ENCODE measurements around the gene ESYT2. TPM values are rescaled to one million over a fixed set of nuclear protein-coding genes. Genes with fewer than 3 reads are reported as not detected.

Gene ESYT2
- total and polyA plus RNA-seq, 4 donors: 4.9 to 31.7 (median 17.2) TPM

- H3K9me3 ChIP-seq (ENCODE audit: control insufficient read depth in 4 of 4, low read length in 3 of 4): no peaks in the 10 kb centered on the region
- H3K4me3 ChIP-seq (ENCODE audit: low read depth in 1 of 3, low read length in 3 of 3): no peak overlapping the region
- H3K27ac ChIP-seq (ENCODE audit: low read depth in 1 of 2, low read length in 2 of 2): no peak overlapping the region
- no peak for DNase-seq (ENCODE audit: low spot score)
- H3K9ac ChIP-seq (ENCODE audit: low read depth in 1 of 2, low read length in 2 of 2): no peak overlapping the region
- peaks cover 0 to 2% (median 0%) of the 10 kb centered on the region in 4 donors for H3K36me3 ChIP-seq (ENCODE audit: control insufficient read depth in 4 of 4, insufficient read depth in 3 of 4, low read depth in 1 of 4, low read length in 3 of 4)
- no peaks in the 10 kb centered on the region for H3K27me3 ChIP-seq (ENCODE audit: control insufficient read depth in 4 of 4, insufficient read depth in 4 of 4, low read length in 3 of 4)
- no peak for TF ChIP-seq CTCF (IDR thresholded peaks at IDR 0.05; ENCODE audit: low read depth, low read length, missing input control)
- TF ChIP-seq TAF1 (conservative IDR thresholded peaks at IDR 0.05): no peak
- no peak for TF ChIP-seq GABPA (IDR thresholded peaks at IDR 0.05 in 1 of 2, conservative IDR thresholded peaks at IDR 0.05 in 1 of 2)
- TF ChIP-seq NR2F2 (IDR thresholded peaks at IDR 0.05): no peak
- TF ChIP-seq REST (IDR thresholded peaks at IDR 0.05): no peak
- no peak for TF ChIP-seq MAX (IDR thresholded peaks at IDR 0.05)
- no peak for TF ChIP-seq FOXA1 (IDR thresholded peaks at IDR 0.05)
- no peak for TF ChIP-seq HNF4G (IDR thresholded peaks at IDR 0.05)
- H3K4me1 ChIP-seq (ENCODE audit: control insufficient read depth in 4 of 4, insufficient read depth in 4 of 4, low read length in 3 of 4): peaks cover 0 to under 1% (median 0%) of the 10 kb centered on the region in 4 donors
- WGBS: 98% methylated on average over 18 of the region's 18 CpGs
These were observed 21.2 kb downstream of the ESYT2 start for GRCh38 chr7:158808126-158808525.

- no peak overlapping the region for H3K27ac ChIP-seq (ENCODE audit: low read depth in 1 of 2, low read length in 2 of 2)
- no peak overlapping the region for H3K4me3 ChIP-seq (ENCODE audit: low read depth in 1 of 3, low read length in 3 of 3)
- DNase-seq (ENCODE audit: low spot score): no peak
- peaks cover 0 to 3% (median 0%) of the 10 kb centered on the region in 4 donors for H3K4me1 ChIP-seq (ENCODE audit: control insufficient read depth in 4 of 4, insufficient read depth in 4 of 4, low read length in 3 of 4)
- 84% methylated on average over 21 of the region's 21 CpGs for WGBS
- H3K27me3 ChIP-seq (ENCODE audit: control insufficient read depth in 4 of 4, insufficient read depth in 4 of 4, low read length in 3 of 4): no peaks in the 10 kb centered on the region
- peaks cover 0 to 2% (median 0%) of the 10 kb centered on the region in 4 donors for H3K36me3 ChIP-seq (ENCODE audit: control insufficient read depth in 4 of 4, insufficient read depth in 3 of 4, low read depth in 1 of 4, low read length in 3 of 4)
- H3K9me3 ChIP-seq (ENCODE audit: control insufficient read depth in 4 of 4, low read length in 3 of 4): no peaks in the 10 kb centered on the region
- TF ChIP-seq RXRA (IDR thresholded peaks at IDR 0.05) (no peak), TAF1 (conservative IDR thresholded peaks at IDR 0.05) (no peak), HNF4G (IDR thresholded peaks at IDR 0.05) (no peak), JUND (IDR thresholded peaks at IDR 0.05) (no peak), YY1 (IDR thresholded peaks at IDR 0.05) (no peak), ATF3 (IDR thresholded peaks at IDR 0.05) (no peak), EGR1 (IDR thresholded peaks at IDR 0.05; ENCODE audit: low read depth in 2 of 2) (no peak), GABPA (IDR thresholded peaks at IDR 0.05 in 1 of 2, conservative IDR thresholded peaks at IDR 0.05 in 1 of 2) (no peak), REST (IDR thresholded peaks at IDR 0.05) (no peak), ZBTB33 (IDR thresholded peaks at IDR 0.05) (no peak)
- no peak overlapping the region for H3K9ac ChIP-seq (ENCODE audit: low read depth in 1 of 2, low read length in 2 of 2)
These were observed 23.4 kb downstream of the ESYT2 start for GRCh38 chr7:158805937-158806336.
